SU-DHL-6 (cell line): ENCODE measurements around the gene ERCC5.

Experiments used
- H2AFZ ChIP-seq: fragments of 200-600 bp; sonication (generic); 2 replicates; pipeline ENCODE4 v1.6.1; 2014; ENCODE audit warnings: low read depth, mild to moderate bottlenecking, moderate library complexity, mixed read lengths, antibody characterized with exemption, low read length; ENCODE audit not compliant: severe bottlenecking
- H3F3A ChIP-seq: fragments of 200-600 bp; shearing (Covaris generic); 2 replicates; pipeline ENCODE4 v1.6.0; 2016; ENCODE audit warnings: antibody characterized with exemption, mild to moderate bottlenecking; ENCODE audit not compliant: insufficient read depth
- H3K27ac ChIP-seq: fragments of 200-600 bp; sonication (generic); 2 replicates; pipeline ENCODE4 v1.5.1; 2016; ENCODE audit warnings: low read depth, mild to moderate bottlenecking, low read length, moderate library complexity, mixed read lengths
- H3K27me3 ChIP-seq: fragments of 200-600 bp; sonication (generic), shearing (Covaris generic); 2 replicates; pipeline ENCODE4 v1.6.0; 2014; ENCODE audit warnings: mild to moderate bottlenecking, low read length
- H3K36me3 ChIP-seq: fragments of 200-600 bp; sonication (generic); 2 replicates; pipeline ENCODE4 v1.6.1; 2014; ENCODE audit warnings: mild to moderate bottlenecking, low read length, mixed read lengths
- H3K4me2 ChIP-seq: fragments of 300-600, 200-600 bp; shearing (Covaris generic), sonication (generic); 2 replicates; pipeline ENCODE4 v1.6.0; 2014; ENCODE audit warnings: low read length, low read depth, mild to moderate bottlenecking; ENCODE audit not compliant: poor library complexity, severe bottlenecking
- H3K4me3 ChIP-seq: fragments of 200-600 bp; sonication (generic); 2 replicates; pipeline ENCODE4 v1.5.1; 2014; ENCODE audit warnings: antibody characterized with exemption, low read length, mild to moderate bottlenecking, mixed read lengths; ENCODE audit not compliant: insufficient read depth, poor library complexity, severe bottlenecking
- H3K79me2 ChIP-seq: fragments of 200-600 bp; sonication (generic); 2 replicates; pipeline ENCODE4 v1.6.1; 2014; ENCODE audit warnings: mild to moderate bottlenecking, low read length, moderate library complexity; ENCODE audit not compliant: insufficient read depth
- H3K9ac ChIP-seq: fragments of 200-600 bp; sonication (generic); 2 replicates; pipeline ENCODE4 v1.7.0; 2014; ENCODE audit warnings: mild to moderate bottlenecking, low read length
- H3K9me2 ChIP-seq: fragments of 200-600 bp; sonication (generic); replicated peaks from 2 replicates; pipeline ENCODE4 v1.6.1; 2014; ENCODE audit warnings: low read length; ENCODE audit not compliant: insufficient read depth
- H3K9me3 ChIP-seq: fragments of 200-600 bp; sonication (generic); 2 replicates; pipeline ENCODE4 v1.6.1; 2014; ENCODE audit warnings: low read length, mixed read lengths; ENCODE audit not compliant: insufficient read depth
- H4K20me1 ChIP-seq: fragments of 200-600 bp; sonication (generic); 2 replicates; pipeline ENCODE4 v1.6.1; 2014; ENCODE audit warnings: low read depth, mild to moderate bottlenecking, antibody characterized with exemption, low read length, moderate library complexity, mixed read lengths
- CTCF ChIP-seq: fragments of 200-600 bp; sonication (generic); IDR thresholded peaks from one replicate; pipeline ENCODE4 v1.5.1; 2017; ENCODE audit warnings: antibody characterized with exemption, mild to moderate bottlenecking, low read length, moderate library complexity; ENCODE audit not compliant: insufficient read depth, poor library complexity, severe bottlenecking
- EZH2phosphoT487 ChIP-seq: fragments of 200-600 bp; sonication (generic), shearing (Covaris generic); conservative IDR thresholded peaks from 2 replicates; pipeline ENCODE4 v1.6.1; 2018; ENCODE audit warnings: mild to moderate bottlenecking, antibody characterized with exemption, low read length, moderate library complexity, mixed read lengths

The ERCC5 gene

GRCh38 chr13:102892503-102892902, 46.7 kb downstream of the ERCC5 start:
- Histone ChIP-seq H3K9me3 (no peaks in the 10 kb centered on the region), H3K4me2 (no peak overlapping the region), H3F3A (no peaks in the 10 kb centered on the region), H3K9ac (no peak overlapping the region), H3K27me3 (no peaks in the 10 kb centered on the region), H2AFZ (no peak overlapping the region), H4K20me1 (no peaks in the 10 kb centered on the region), H3K27ac (no peak overlapping the region), H3K4me3 (no peak overlapping the region), H3K9me2 (no peaks in the 10 kb centered on the region), H3K79me2 (no peaks in the 10 kb centered on the region), H3K36me3 (no peaks in the 10 kb centered on the region)
- no peak for TF ChIP-seq EZH2phosphoT487
- TF ChIP-seq CTCF, result no peak

- Histone ChIP-seq H3K9me2 (no peaks in the 10 kb centered on the region), H3K9ac (no peak overlapping the region), H2AFZ (no peak overlapping the region), H3K9me3 (no peaks in the 10 kb centered on the region), H3K27me3 (no peaks in the 10 kb centered on the region), H3K27ac (no peak overlapping the region), H3K4me3 (no peak overlapping the region), H4K20me1 (no peaks in the 10 kb centered on the region), H3K36me3 (no peaks in the 10 kb centered on the region), H3F3A (no peaks in the 10 kb centered on the region), H3K79me2 (no peaks in the 10 kb centered on the region), H3K4me2 (no peak overlapping the region)
- TF ChIP-seq EZH2phosphoT487 (no peak), CTCF (no peak)
Observed at GRCh38 chr13:102897371-102898138, 51.7 kb downstream of the ERCC5 start.

- Histone ChIP-seq H3K27me3 (no peaks in the 10 kb centered on the region), H4K20me1 (no peaks in the 10 kb centered on the region), H3F3A (no peaks in the 10 kb centered on the region), H3K27ac (no peak overlapping the region), H3K9ac (no peak overlapping the region), H3K36me3 (no peaks in the 10 kb centered on the region), H3K9me2 (no peaks in the 10 kb centered on the region), H3K4me3 (no peak overlapping the region), H3K9me3 (no peaks in the 10 kb centered on the region), H2AFZ (no peak overlapping the region), H3K4me2 (no peak overlapping the region), H3K79me2 (no peaks in the 10 kb centered on the region)
- no peak for TF ChIP-seq EZH2phosphoT487
- TF ChIP-seq CTCF, result no peak
Observed at GRCh38 chr13:102900193-102900608, 54.4 kb downstream of the ERCC5 start.
